ENCODE measurements around the gene TXNRD3. TPM values are rescaled to one million over a fixed set of nuclear protein-coding genes. Genes with fewer than 3 reads are reported as not detected.

TXNRD3 gene
- total and polyA plus RNA-seq, 2 of the 4 experiments (the other 2 are of a cell fraction): 3.9 to 8.4 TPM

DNA sequence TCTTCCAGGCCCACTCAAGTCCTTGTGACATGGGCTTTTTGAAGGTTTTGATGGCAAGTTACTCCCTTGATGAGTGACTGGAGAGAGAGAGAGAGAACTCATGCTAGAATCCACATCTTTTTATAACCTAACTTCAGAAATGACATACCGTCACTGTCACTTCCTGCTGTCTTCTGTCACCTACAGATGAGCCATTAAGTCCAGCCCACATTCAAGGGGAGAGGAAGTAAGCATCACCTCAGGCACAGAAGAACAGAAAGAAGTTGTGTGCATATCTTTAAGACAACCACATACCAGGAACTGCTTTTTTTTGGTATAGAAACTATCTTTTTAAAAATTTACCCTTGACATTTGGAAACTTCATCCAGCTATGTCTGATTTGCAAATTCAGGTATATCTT lies 16.6 kb upstream of the TXNRD3 start:
- Histone ChIP-seq H3K27ac (ENCODE audit: insufficient read depth, low read length) (no peak overlapping the region), H4K20me1 (ENCODE audit: insufficient read depth, low read length) (no peaks in the 10 kb centered on the region), H3K27me3 (ENCODE audit: control insufficient read depth, insufficient read depth, low read length) (peaks cover 23% of the 10 kb centered on the region), H3K18ac (ENCODE audit: low read depth, low read length) (no peak overlapping the region), H4K8ac (ENCODE audit: low read depth in 2 of 2, low read length in 2 of 2) (no peak overlapping the region), H3K9me1 (ENCODE audit: insufficient read depth, low read length) (no peaks in the 10 kb centered on the region), H3K4me3 (ENCODE audit: insufficient read depth, low read depth, low read length) (no peak overlapping the region), H3K4me1 (ENCODE audit: control insufficient read depth, insufficient read depth, low read length) (no peaks in the 10 kb centered on the region), H2AK9ac (replicated peaks; ENCODE audit: low read depth, low read length, poor library complexity) (no peak overlapping the region), H3K36me3 (ENCODE audit: control insufficient read depth, insufficient read depth, low read length) (no peaks in the 10 kb centered on the region), H3K14ac (replicated peaks; ENCODE audit: low read depth, low read length) (no peak overlapping the region), H3K9ac (ENCODE audit: low read depth, low read length) (no peak overlapping the region), H3K4ac (ENCODE audit: low read depth, low read length) (no peak overlapping the region), H2BK20ac (ENCODE audit: low read depth, low read length) (no peak overlapping the region), H2AFZ (replicated peaks; ENCODE audit: low read length, poor library complexity) (no peak overlapping the region), H3K9me3 (ENCODE audit: control insufficient read depth, insufficient read depth, low read length) (peaks cover 7% of the 10 kb centered on the region), H3K56ac (ENCODE audit: extremely low read depth, insufficient read depth, low read length) (no peak overlapping the region), H3K23ac (ENCODE audit: low read depth, low read length) (no peak overlapping the region), H4K91ac (ENCODE audit: insufficient read depth, low read depth, low read length) (no peak overlapping the region), H2BK5ac (ENCODE audit: low read depth, low read length, poor library complexity, severe bottlenecking) (no peak overlapping the region), H3K79me1 (ENCODE audit: low read depth in 1 of 2, low read length in 2 of 2) (no peaks in the 10 kb centered on the region), H2BK15ac (ENCODE audit: low read depth, low read length) (no peak overlapping the region), H2BK120ac (ENCODE audit: low read depth, low read length) (no peak overlapping the region), H2AK5ac (ENCODE audit: low read depth, low read length) (no peak overlapping the region), H3K4me2 (ENCODE audit: low read depth, low read length) (no peak overlapping the region), H4K5ac (ENCODE audit: low read depth, low read length) (no peak overlapping the region)
- ChIA-PET POLR2A (ENCODE audit: unreplicated experiment) (no interaction called here), CTCF (interaction anchor here (0.8 to 1.0 kb wide), 2 partner anchors 11 to 783 kb away, joined by 3 to 5 read pairs; no protein-coding TSS in a partner anchor)
- no peak for DNase-seq
- dilution Hi-C loops (cut with HindIII; ENCODE audit: low sequenced_read_pairs, unreplicated experiment): no loop called here
- no peak for TF ChIP-seq MAZ (IDR thresholded peaks at IDR 0.05; ENCODE audit: borderline replicate concordance, low read depth, low read length)
- no peak for TF ChIP-seq RAD21 (IDR thresholded peaks at IDR 0.05; ENCODE audit: low read length)
- in situ Hi-C loops (cut with MboI; ENCODE audit: low sequenced_read_pairs): loop anchor here (10.0 kb wide), 1 partner anchor 873 kb away; no protein-coding TSS in a partner anchor
- BruUV-seq (replicated peaks): no TSS peak
- ATAC-seq (ENCODE audit: low read depth): no peak
- no CpG with 5 or more reads among the region's 1 CpG for WGBS, 2 experiments (ENCODE audit: extremely low coverage in 2 of 2, insufficient read length in 1 of 2)
- intact Hi-C loops (cut with micrococcal nuclease): no loop called here
